GM12878 (cell line): ENCODE data around the gene EPRS1. TPM values are rescaled to one million over a fixed set of nuclear protein-coding genes. Genes with fewer than 3 reads are reported as not detected.

Experiments
- CHD1 ChIP-seq: IDR thresholded peaks from 2 replicates; pipeline ENCODE4 v1.6.1; 2012; ENCODE audit warnings: low read depth, low read length, improper control_type of control experiment
- CHD4 ChIP-seq: fragments of 200-600 bp; sonication (generic); IDR thresholded peaks from 2 replicates; pipeline ENCODE4 v1.6.1; 2016; ENCODE audit warnings: mild to moderate bottlenecking
- FOXK2 ChIP-seq: fragments of 450-650 bp; IDR thresholded peaks from 2 replicates; pipeline ENCODE4 v1.6.1; 2017; ENCODE audit warnings: mild to moderate bottlenecking, moderate library complexity
- JUND ChIP-seq: IDR thresholded peaks from 2 replicates; pipeline ENCODE4 v1.6.1; 2012; ENCODE audit warnings: low read depth, mild to moderate bottlenecking, low read length, improper control_type of control experiment, moderate library complexity
- MEF2A ChIP-seq: IDR thresholded peaks from 2 replicates; pipeline ENCODE4 v1.6.1; 2011; ENCODE audit warnings: low read depth, mild to moderate bottlenecking, low read length, moderate library complexity; ENCODE audit not compliant: insufficient read depth
- MYC ChIP-seq: IDR thresholded peaks from 2 replicates; pipeline ENCODE4 v1.6.1; 2011; ENCODE audit warnings: mild to moderate bottlenecking, low read length, moderate library complexity, inconsistent platforms; ENCODE audit not compliant: insufficient read depth, insufficient replicate concordance, insufficient read length, severe bottlenecking
- NRF1 ChIP-seq: conservative IDR thresholded peaks from 2 replicates; pipeline ENCODE4 v1.6.1; 2011; ENCODE audit warnings: mild to moderate bottlenecking, low read depth, low read length, improper control_type of control experiment
- POLR2AphosphoS5 ChIP-seq: IDR thresholded peaks from 2 replicates; pipeline ENCODE4 v1.6.1; 2011; ENCODE audit warnings: mild to moderate bottlenecking, low read length, inconsistent platforms
- polyA plus RNA-seq, 11 experiments: library from polyadenylated mRNA; depleted of rRNA in 4 of 11; unstranded in 6 of 11; stranded (reverse) in 5 of 11; fragments of >200 nt; fragmentation: Nextera tagmentation in 4 of 11; fragmentation: Illumina TruSeq in 1 of 11; extraction: Ambion mirVana in 4 of 11; extraction: Trizol in 1 of 11; gene quantifications; 1 replicate in 1 of 11; 2 replicates in 10 of 11; pipeline versions ENCODE4 v1.2.1 to v1.2.3, GENCODE V29; 2011 to 2016; ENCODE audit warnings: inconsistent platforms in 2 of 11, missing spikeins in 2 of 11, low read depth in 1 of 11
- total RNA-seq, 4 experiments: library from RNA; depleted of rRNA in 3 of 4; stranded (reverse); fragments of >200 nt in 3 of 4; fragmentation: Illumina TruSeq in 1 of 4; extraction: Trizol in 1 of 4; gene quantifications; 2 replicates each; pipeline versions ENCODE4 v1.2.1 to v1.2.3, GENCODE V29; 2013 to 2021
- TF ChIP-seq, protein P1 (sequence below): IDR thresholded peaks from 2 replicates; pipeline ENCODE4 v1.6.1; 2011; ENCODE audit warnings: low read depth, mild to moderate bottlenecking, low read length, moderate library complexity, borderline replicate concordance; ENCODE audit errors: extremely low read depth
- TF ChIP-seq, protein P2 (sequence below): fragments of 450-650 bp; IDR thresholded peaks from 2 replicates; pipeline ENCODE4 v1.6.1; 2018; ENCODE audit warnings: borderline replicate concordance, mild to moderate bottlenecking; ENCODE audit not compliant: partially characterized antibody
- TF ChIP-seq, protein P3 (sequence below): fragments of 450-650 bp; IDR thresholded peaks from 2 replicates; pipeline ENCODE4 v1.6.1; 2017; ENCODE audit warnings: mild to moderate bottlenecking, low read depth, inconsistent platforms; ENCODE audit not compliant: poor library complexity, severe bottlenecking
- TF ChIP-seq, protein P4 (sequence below): IDR thresholded peaks from 2 replicates; pipeline ENCODE4 v1.6.1; 2012; ENCODE audit warnings: improper control_type of control experiment, low read depth, low read length; ENCODE audit not compliant: insufficient replicate concordance
- TF ChIP-seq, protein P5 (sequence below): fragments of 450-650 bp; IDR thresholded peaks from 2 replicates; pipeline ENCODE4 v1.6.1; 2016; ENCODE audit warnings: mild to moderate bottlenecking, moderate library complexity, borderline replicate concordance

The EPRS1 gene
- total and polyA plus RNA-seq, 10 of the 15 experiments (the other 5 are each of a cell fraction or from before 2014, with no cell fraction given), result 68.2 to 175 (median 119) TPM

DNA sequence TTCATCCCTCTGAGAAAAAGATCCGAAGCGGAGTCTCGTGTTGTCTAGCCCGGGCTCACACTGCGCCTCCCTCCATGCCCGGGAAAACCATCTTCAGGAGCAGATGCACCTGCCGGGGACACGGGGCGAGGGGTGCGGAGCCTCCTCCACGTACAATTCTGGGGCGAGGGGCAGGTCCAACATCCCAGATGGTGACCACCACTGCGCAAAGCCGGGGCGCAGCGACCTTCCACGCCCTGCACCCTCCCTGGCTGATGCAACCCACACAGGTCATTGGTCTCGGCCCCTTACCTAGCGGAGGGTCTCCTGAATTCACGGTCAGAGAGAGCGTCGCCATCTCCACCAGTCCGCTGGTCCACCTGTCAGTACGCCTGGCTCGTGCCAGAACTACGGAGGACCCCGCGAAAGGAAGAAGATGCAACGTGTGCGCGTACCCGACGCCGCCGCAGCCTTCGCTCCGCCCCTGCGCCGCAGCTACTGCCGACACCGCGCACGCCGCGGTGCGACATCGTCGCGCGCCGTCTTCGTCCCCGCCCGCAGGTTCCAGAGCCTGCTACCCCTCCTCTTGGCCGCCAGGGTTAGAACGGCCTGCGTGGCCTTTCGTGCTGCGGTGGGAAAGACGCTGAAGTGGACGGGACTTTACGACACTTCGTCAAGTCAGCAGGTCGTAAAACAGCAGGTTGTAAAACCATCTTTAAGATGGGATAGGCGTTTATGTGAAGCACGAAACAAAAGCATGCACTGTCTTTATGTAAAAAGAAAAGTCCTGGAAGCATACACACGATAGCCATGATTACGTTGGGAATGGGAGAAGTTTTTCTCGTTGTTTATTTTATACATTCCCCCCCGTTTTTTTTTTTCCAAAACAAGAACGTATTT lies at the start of gene EPRS1 (continued):
- no peak for TF ChIP-seq CHD4
- TF ChIP-seq, protein P1, sequence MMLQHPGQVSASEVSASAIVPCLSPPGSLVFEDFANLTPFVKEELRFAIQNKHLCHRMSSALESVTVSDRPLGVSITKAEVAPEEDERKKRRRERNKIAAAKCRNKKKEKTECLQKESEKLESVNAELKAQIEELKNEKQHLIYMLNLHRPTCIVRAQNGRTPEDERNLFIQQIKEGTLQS, result peak; percentile 95
- TF ChIP-seq, protein P2, sequence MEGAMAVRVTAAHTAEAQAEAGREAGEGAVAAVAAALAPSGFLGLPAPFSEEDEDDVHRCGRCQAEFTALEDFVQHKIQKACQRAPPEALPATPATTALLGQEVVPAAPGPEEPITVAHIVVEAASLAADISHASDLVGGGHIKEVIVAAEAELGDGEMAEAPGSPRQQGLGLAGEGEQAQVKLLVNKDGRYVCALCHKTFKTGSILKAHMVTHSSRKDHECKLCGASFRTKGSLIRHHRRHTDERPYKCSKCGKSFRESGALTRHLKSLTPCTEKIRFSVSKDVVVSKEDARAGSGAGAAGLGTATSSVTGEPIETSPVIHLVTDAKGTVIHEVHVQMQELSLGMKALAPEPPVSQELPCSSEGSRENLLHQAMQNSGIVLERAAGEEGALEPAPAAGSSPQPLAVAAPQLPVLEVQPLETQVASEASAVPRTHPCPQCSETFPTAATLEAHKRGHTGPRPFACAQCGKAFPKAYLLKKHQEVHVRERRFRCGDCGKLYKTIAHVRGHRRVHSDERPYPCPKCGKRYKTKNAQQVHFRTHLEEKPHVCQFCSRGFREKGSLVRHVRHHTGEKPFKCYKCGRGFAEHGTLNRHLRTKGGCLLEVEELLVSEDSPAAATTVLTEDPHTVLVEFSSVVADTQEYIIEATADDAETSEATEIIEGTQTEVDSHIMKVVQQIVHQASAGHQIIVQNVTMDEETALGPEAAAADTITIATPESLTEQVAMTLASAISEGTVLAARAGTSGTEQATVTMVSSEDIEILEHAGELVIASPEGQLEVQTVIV, result peak; percentile 99
- TF ChIP-seq, protein P3, sequence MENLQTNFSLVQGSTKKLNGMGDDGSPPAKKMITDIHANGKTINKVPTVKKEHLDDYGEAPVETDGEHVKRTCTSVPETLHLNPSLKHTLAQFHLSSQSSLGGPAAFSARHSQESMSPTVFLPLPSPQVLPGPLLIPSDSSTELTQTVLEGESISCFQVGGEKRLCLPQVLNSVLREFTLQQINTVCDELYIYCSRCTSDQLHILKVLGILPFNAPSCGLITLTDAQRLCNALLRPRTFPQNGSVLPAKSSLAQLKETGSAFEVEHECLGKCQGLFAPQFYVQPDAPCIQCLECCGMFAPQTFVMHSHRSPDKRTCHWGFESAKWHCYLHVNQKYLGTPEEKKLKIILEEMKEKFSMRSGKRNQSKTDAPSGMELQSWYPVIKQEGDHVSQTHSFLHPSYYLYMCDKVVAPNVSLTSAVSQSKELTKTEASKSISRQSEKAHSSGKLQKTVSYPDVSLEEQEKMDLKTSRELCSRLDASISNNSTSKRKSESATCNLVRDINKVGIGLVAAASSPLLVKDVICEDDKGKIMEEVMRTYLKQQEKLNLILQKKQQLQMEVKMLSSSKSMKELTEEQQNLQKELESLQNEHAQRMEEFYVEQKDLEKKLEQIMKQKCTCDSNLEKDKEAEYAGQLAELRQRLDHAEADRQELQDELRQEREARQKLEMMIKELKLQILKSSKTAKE, result no peak
- TF ChIP-seq NRF1, result peak; percentile 40
- no peak for TF ChIP-seq MYC
- TF ChIP-seq FOXK2, result no peak
- TF ChIP-seq POLR2AphosphoS5, result peak; percentile 75
- TF ChIP-seq CHD1, result no peak
- TF ChIP-seq JUND, result no peak
- TF ChIP-seq, protein P4, sequence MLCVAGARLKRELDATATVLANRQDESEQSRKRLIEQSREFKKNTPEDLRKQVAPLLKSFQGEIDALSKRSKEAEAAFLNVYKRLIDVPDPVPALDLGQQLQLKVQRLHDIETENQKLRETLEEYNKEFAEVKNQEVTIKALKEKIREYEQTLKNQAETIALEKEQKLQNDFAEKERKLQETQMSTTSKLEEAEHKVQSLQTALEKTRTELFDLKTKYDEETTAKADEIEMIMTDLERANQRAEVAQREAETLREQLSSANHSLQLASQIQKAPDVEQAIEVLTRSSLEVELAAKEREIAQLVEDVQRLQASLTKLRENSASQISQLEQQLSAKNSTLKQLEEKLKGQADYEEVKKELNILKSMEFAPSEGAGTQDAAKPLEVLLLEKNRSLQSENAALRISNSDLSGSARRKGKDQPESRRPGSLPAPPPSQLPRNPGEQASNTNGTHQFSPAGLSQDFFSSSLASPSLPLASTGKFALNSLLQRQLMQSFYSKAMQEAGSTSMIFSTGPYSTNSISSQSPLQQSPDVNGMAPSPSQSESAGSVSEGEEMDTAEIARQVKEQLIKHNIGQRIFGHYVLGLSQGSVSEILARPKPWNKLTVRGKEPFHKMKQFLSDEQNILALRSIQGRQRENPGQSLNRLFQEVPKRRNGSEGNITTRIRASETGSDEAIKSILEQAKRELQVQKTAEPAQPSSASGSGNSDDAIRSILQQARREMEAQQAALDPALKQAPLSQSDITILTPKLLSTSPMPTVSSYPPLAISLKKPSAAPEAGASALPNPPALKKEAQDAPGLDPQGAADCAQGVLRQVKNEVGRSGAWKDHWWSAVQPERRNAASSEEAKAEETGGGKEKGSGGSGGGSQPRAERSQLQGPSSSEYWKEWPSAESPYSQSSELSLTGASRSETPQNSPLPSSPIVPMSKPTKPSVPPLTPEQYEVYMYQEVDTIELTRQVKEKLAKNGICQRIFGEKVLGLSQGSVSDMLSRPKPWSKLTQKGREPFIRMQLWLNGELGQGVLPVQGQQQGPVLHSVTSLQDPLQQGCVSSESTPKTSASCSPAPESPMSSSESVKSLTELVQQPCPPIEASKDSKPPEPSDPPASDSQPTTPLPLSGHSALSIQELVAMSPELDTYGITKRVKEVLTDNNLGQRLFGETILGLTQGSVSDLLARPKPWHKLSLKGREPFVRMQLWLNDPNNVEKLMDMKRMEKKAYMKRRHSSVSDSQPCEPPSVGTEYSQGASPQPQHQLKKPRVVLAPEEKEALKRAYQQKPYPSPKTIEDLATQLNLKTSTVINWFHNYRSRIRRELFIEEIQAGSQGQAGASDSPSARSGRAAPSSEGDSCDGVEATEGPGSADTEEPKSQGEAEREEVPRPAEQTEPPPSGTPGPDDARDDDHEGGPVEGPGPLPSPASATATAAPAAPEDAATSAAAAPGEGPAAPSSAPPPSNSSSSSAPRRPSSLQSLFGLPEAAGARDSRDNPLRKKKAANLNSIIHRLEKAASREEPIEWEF, result no peak
- TF ChIP-seq, protein P5, sequence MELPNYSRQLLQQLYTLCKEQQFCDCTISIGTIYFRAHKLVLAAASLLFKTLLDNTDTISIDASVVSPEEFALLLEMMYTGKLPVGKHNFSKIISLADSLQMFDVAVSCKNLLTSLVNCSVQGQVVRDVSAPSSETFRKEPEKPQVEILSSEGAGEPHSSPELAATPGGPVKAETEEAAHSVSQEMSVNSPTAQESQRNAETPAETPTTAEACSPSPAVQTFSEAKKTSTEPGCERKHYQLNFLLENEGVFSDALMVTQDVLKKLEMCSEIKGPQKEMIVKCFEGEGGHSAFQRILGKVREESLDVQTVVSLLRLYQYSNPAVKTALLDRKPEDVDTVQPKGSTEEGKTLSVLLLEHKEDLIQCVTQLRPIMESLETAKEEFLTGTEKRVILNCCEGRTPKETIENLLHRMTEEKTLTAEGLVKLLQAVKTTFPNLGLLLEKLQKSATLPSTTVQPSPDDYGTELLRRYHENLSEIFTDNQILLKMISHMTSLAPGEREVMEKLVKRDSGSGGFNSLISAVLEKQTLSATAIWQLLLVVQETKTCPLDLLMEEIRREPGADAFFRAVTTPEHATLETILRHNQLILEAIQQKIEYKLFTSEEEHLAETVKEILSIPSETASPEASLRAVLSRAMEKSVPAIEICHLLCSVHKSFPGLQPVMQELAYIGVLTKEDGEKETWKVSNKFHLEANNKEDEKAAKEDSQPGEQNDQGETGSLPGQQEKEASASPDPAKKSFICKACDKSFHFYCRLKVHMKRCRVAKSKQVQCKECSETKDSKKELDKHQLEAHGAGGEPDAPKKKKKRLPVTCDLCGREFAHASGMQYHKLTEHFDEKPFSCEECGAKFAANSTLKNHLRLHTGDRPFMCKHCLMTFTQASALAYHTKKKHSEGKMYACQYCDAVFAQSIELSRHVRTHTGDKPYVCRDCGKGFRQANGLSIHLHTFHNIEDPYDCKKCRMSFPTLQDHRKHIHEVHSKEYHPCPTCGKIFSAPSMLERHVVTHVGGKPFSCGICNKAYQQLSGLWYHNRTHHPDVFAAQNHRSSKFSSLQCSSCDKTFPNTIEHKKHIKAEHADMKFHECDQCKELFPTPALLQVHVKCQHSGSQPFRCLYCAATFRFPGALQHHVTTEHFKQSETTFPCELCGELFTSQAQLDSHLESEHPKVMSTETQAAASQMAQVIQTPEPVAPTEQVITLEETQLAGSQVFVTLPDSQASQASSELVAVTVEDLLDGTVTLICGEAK, result no peak
- TF ChIP-seq MEF2A, result no peak
